NOMO-1 (cell line): ENCODE data around the gene FAT1.

Source experiments
- DNase-seq, 2 experiments: peaks; one replicate each; lab custom pipeline; 2025; ENCODE audit not compliant: unreplicated experiment in 2 of 2; lab: John Stamatoyannopoulos, UW

FAT1 gene

DNA sequence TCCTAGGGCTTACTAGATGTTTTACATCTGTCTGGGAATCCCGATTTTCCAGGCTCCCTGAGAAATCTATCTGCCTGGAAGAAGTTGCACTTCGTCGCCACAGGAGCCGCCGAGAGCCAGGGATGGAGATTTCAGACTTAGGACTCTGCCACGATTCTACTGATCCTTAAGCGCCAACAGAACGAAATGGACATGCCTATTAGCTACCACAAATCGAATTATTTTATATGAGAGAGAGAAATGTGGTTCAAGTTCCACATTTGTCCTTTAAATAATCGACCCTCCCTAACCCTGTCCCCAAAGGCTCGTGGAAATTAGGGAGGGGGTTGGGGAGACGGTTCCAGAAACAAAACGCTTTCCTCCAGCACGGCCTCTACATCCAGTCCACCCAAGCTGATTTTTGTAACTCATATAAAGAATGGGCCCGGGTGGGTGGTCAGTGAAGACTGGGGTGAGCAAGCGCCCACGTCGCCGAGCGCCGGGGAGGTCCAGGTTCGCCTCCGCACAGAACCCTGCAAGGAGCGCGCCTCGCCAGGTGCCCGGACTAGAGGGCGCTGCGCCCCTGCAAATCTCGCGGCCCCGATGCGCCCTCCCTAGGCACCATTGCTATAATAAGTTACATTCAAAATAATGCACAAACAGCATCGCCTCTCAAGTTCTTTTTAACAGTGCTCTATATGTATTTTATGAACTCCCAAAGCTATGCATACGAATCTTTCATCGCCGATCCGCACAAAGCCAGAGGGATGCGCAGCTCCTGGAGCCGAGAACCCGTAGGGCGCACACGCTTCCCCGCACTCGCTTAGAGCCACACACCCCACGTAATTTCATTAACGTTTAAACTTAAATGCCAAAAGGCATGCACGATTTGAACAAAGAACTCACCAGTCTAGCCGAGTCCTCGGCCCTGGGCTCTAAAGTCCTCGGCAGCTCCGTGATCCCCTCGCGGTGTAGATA lies 2.1 kb upstream of the FAT1 start:
- peak; percentile 15 to 54 for DNase-seq

DNA sequence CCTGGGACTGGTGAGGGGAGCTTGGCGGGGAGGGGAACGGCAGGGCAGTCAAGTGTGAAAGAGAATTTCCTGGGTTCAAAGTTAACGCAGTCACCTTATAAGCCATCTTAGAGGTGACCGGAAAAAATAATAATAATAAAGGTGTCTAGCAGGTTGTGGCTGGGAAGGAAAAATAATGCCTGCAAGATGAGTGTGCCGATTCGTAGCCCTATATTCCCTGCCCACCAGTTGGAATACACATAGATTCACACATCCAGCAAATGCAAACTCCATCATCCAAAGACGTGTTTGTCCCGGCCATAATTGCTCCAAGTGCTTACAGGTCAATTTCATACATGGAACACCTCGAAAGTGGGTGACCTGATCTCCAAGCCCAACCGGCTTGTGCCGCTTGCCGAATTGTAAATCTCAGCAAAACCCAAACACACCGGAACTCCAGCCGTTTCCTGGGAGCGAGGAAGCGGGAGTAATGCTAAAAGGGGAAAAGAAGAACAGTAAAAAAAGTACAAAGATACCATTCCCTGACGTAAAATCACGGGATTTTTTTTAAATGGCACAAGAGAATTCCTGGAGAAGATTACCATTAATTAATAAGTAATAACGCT lies 1.3 kb upstream of the FAT1 start:
- DNase-seq = no peak

DNA sequence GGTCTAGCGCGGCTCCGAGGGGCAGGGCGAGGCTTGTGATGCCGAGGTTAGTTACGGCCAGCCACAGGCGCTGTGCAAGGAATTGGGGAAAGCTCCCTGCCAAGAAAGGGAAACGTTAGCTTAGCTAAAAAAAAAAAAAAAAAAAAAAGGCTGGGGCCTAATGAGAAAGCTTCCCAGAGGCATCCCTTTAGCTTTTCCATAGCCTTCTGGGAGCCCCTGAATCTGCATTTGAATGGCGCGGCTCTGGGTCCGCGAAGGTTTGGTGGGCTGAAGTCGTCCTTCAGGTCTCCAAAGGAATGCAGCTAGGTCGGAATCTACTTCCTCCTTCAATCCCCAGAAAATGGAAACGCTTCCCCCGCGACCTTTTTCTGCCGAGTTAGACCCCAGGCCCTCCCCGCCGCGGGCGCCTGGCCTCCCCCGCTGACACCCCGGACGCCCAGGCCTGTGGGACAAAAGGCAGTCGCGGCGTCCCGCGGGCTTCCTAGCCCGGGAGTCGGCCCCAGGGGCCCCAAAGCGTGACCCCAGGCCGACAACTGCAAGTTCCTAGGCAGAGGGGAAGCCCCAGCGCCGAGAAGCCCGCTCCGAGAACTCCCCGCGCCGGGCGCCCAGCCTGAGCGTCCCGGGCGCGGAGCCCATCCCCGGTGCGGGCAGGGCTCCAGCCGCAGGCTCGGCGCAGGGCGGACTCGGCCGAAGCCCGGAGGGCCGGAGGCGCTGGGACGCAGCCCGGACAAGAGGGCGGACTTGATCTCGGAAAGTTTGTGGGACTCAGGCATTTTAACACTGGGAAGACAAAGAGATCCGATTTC lies 605 bp upstream of the FAT1 start:
- DNase-seq = no peak

DNA sequence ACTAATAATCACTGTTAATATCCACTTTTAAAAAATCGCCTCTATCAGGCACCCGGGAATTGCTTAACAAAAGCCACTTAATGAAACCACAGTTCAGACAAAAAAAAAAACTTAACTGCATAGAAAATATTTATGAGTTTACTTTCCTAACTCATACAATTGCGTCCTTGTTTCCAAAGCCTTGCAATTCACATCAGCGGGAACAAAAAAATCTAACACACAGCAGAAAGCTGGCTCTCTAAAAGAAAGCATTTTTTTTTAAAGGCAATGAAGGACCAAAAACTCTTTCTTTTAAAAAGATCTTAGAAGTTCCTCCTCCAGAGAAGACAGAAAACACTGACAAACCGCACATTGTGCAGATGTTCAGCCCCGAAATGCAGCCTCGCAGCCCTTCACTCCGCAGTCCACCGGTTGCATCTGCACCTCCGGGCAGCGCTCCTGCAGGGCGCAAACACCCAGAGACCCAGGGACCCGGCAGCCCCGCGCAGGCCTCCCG lies 812 bp downstream of the FAT1 start:
- DNase-seq = no peak

DNA sequence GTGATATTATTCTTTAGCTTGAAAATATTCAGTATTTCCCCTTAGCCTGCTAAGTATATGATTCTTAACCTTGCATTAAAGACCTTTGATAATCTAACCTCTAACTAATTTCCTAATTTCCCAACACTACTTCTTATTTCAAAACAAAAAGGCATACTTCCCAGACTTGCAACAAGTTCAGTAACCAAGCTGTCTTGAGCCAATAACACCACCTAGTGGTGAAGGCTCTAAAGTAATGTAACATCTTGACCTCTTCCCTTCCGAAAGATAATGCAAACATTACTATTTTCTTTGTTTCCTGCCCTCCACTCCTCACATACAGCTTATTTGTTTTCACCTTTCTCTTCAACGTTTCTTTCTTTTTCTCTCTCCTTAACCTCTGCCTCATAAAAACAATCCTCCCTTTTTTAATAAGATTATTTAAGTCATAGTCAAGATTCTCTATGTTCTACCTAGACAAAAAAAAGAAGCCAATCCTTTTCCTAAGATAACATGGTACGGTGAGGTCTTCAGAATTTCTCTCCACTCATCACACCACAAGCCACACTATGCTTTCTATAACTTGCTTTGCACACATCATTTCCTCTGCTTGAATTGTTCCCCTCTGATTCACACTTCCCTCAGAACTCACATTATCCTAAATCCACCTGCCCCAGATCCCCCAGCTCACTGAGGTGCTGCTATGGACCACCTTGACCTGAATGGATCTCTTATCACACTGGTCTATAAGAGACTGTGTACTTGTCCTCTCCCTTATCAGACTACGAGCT lies 3.5 kb downstream of the FAT1 start:
- DNase-seq = peak in 1 of 2 experiments; percentile 46

DNA sequence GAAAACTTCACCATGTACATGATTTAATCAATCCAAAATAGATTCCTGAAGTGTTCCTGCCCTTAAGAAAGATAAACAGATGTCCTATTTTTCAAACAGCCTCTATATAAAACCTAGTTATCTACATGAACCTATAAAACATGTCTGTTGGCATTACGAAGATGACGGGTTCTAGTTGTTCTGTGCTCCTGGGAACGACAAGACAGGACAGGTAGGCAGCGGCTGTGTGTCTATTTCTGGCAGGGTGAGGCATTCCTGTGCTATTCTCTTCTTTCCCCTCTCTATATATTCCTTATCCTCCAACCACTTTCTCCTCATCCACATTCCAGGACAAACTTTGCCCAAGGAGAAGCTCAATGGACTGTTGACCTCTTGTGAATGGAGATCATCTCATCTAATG lies 6.1 kb downstream of the FAT1 start:
- no peak for DNase-seq

DNA sequence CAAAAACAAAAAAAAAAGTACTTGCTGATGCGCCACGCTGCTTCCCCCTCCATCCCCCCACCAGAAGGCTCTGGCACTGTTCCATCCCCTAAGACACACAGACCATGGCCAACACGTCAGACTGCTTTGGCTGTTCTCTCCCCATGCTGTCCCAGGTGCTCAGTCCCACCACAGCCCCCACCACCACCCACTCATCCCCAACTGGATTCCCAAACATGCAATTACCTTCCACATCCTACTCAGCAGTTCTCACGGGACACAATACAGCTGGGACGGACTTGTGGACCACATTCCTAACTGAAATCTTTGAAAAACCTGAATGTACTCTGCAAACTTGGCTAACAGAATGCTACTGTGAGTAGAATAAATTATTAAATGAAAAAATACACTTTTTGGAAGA lies 8.6 kb downstream of the FAT1 start:
- DNase-seq = no peak

DNA sequence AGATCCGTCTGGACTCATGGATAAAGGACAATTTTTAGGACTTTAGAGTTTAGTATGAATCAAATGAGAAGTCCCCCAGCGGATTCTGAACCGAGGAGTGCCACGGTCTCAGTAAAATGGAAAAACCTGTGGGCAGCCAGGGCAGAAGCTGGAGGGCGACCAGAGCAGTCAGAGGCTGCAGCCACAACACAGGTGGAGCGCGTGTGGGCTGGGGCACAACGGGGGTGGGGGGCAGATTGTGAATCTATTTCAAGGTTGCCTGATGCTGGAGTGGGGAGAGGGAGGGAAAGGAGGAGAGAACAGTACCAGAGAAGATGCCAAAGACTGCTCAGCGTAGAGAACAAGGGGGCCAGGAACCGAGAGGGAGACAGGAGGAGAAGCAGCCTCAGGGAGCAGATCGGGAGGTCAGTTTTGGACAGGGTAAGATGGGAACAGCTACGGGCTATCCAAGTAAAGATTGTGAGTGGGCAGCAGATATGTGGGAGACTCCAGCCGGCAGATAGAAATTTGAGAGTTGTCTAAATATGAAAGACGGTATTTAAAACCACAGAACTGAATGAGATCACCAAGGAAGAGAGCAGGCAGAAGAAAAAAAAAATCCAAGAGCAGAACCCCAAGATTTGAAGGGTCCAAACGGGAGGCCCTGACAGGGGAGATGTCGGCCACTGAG lies 9.5 kb downstream of the FAT1 start:
- no peak for DNase-seq

DNA sequence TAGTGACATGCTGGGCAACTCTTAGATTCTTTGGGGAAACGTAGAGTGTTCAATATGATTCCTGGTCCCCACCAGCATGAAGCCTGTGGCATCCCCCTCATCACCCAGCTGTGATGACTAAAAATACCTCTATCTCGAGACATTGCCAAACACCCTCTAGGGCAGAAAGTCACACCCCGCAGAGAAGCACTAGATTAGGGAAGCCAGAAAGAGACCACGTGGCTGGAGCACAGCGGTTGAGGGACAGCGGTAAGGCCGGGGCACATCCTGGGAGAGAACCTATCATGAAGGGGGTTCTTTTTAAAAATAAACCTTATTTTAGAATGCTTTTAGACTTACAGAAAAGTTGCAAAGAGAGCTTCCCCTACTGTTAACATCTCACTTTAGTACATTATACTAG lies 11.0 kb downstream of the FAT1 start:
- no peak for DNase-seq

DNA sequence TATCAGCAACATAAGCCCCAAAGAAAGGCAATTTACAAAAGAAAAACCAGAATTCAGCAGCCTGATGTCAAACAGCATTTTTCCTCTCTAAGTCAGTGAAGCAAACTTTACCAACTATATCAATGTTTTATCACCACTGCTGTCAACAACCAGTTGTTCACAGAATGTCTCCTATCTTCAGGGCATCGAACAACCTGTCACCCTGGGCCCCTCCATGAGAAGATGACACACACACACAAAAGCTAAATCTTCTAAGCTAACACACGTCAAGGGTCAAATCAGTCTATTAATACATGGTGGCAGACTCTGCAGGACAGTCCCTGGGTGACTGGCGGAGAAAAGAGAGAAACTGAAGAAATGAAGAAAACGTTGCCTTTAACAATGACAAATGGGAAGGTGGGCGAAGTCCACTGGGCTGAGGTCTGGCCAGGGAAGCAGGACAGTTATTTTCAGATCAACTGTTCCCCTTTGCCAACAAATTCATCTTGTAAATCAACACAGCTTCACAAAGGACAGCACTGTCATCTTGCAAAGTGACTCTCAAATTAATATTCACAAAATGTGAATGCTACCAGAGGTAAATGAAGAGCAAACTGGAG lies 13.0 kb downstream of the FAT1 start:
- DNase-seq = no peak

DNA sequence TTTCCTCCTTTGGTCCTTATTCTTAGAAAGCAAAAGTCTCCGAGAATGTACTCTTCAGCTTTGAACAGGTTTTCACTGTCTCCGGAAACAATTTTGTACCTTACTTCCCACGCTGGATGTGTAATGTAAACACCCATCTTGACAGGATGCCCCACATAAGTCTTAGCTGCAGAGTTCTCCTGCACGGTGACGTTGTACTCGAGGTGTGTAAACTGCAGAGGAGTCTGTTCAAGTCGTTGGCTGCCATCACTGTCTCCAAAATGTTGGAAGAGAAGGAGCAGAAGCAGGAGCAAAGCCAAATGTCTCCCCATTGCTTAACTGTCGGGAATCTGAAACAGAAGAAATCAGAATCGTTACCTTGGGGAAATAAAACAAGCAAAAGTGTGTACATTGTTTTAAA lies 14.1 kb downstream of the FAT1 start:
- DNase-seq = no peak

DNA sequence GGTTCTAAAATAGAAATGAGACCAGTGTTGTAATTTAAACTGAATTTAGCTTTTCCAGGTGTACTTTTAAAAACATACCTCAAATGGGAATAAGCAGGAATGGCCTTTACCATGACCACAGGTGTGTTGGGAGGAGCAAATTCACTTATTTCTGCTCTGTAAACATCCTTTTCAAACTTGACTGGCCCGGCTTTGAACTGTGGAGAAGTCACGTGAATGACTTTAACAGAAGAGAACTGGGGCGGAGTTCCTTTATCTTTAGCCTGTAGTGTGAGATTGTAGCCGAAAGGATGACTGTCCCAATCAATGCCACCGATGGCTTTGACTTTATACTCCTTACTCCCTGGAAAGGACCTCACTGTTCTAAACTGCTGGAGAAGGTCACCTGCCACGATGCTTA lies 15.1 kb downstream of the FAT1 start:
- no peak for DNase-seq

DNA sequence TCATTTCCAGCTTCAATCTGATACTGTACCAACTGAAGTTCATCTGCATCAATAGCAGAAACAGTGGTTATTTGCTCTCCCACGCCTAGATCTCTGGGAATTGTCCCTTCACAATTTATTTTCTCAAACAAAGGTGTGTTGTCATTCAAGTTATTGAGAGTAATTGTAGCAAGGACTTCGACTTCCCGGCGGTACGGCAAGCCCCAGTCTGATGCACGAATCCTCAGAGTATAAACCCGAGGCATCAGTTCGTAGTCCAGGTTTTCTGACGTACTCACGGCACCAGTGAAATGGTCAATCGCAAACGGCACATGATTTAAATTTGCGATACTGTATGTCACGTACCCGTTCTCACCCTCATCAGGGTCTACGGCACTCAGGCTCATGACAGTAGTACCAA lies 15.7 kb downstream of the FAT1 start:
- DNase-seq = no peak

DNA sequence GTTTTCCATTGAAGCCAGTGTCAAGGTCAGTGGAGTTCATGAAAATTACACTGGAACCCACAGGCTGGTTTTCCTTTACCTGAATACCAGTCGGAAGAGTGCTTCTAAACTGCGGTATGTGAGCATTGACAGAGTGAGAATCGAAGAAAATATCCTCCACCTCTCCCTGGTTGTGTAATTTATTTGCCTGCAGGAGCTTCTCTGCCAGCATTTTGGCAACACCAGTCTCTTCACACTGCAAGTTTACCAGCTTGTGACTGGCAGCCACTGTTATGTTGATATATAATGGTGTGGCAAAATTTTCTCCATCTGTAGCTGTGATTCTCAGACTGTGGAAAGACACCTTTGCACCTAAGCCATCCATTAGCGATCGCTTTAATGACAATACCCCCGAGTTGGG lies 16.1 kb downstream of the FAT1 start:
- DNase-seq = no peak

DNA sequence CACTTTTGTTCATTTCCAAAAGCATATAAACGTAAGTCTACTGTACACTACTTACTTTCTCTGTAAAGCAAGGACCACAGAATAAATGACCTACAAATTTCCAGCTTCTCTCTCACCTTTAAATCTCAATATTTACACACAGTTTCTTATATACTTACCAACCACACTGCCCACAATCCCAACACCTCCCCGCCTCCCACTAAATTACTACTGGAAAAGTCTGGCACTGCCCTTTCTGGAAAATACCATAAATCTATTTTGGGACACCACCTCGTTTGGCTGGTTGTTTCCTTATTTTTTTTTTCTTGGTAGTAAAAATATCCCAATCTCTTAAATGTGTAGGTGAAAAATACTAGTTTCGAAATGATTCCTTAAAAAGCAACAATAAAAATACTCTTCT lies 19.6 kb downstream of the FAT1 start:
- DNase-seq = no peak

DNA sequence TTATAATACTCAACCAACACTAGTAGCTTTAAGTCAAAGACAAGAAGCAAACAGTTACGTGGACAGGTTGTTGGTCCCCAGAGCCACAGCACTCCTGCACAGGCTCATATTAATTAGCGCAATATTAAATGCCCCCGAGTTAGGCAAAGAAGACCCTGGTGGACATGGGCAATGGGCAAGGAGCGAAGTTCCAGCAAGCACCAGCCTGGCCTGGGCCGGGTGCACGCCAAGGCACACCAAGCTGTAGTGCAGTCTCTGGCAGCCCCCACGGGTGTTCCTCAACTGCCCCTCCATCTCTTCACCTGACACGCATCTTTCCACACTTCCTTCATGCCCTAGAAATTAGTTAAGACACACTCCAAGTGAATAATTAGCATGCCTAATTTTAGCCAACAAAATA lies 20.1 kb downstream of the FAT1 start:
- no peak for DNase-seq

DNA sequence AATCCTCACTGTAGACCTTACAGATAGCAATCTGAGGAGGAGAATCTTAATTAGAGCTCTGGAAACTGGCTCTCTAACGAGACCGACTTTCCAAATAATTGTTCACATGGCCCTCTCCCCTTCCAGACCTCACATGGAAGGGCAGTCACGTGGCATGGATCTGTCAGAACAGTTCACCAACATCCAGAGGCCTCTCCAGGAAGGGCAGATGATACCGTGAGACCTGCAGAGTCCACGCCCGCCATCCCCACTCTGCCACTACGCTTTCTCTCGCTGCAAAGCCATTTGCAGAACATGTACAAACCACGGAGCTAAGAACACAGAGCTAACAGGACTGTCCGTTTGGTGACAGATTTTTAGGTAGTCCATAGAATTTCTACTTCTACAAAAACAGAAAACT lies 20.7 kb downstream of the FAT1 start:
- DNase-seq = no peak

DNA sequence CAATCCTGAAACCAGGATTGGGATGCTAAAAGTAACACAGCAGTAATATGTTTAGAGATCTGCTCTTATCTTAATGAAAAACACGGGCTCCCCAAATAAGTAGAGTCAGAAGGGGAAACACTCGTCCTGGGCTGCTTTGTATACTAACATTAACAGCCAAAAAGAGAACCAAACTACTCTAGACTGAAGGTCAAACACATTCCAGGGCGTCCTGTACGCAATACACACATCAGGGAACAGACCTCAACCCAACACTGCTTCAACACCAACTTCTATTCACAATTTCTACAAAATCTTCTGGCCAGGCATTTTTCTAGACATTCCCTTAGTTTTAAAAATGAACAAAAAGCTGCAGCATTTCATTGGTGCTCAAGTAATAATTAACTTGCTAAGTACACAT lies 21.4 kb downstream of the FAT1 start:
- DNase-seq = no peak

DNA sequence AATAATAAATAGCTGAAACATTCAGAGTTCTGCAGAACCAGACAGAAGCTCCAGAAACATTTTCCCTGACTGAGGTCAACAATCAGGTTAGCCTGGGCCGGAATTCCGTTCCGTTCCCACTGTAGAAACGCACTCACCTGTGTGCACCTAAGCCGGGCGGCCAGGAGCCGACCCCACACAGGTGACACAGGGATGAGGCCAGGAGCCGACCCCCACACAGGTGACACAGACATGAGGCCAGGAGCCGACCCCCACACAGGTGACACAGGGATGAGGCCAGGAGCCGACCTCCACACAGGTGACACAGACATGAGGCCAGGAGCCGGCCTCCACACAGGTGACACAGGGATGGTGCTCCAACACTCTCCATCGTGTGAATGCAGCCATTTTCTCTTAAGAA lies 21.9 kb downstream of the FAT1 start:
- no peak for DNase-seq

DNA sequence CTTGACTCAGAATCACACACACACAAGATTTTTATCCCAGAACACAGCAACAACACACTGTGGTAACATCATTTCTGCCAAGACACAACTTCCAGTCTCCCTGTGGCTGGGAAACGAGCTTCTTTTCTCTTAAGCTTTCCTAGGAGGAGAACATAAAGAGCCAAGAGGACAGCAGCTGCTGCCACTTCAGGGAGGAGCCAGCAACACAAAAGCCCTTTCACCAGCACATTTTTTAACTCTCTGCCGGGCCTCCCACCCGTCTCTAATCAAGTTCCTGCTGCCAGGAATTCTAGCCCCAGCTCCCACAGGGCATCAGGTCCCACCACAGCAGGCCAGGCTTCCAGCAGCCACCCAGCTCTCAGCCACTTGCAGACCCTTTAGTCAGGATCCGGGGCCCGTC lies 22.4 kb downstream of the FAT1 start:
- no peak for DNase-seq
